Motor neuron (in vitro differentiated cells): ENCODE measurements around the gene RPL18A. TPM values are rescaled to one million over a fixed set of nuclear protein-coding genes. Genes with fewer than 3 reads are reported as not detected.

Source experiments
- ATAC-seq, 8 experiments: fragments of 200-7000 bp; cut with Tn5 transposase; replicated peaks in 6 of 8; 2 replicates each; pipeline ENCODE4 v1.8.0; 2021; ENCODE audit warnings: mild to moderate bottlenecking in 8 of 8, moderate library complexity in 8 of 8
- H3K27ac ChIP-seq, 2 donors: fragments of 250-450 bp; sonication (Bioruptor Pico); 2 replicates each; pipeline ENCODE4 v1.9.0; 2021; ENCODE audit warnings: antibody characterized with exemption in 2 of 2, mild to moderate bottlenecking in 2 of 2, moderate library complexity in 1 of 2
- H3K4me1 ChIP-seq, 2 donors: fragments of 250-450 bp; sonication (Bioruptor Pico); replicated peaks in 1 of 2; 2 replicates each; pipeline ENCODE4 v1.6.1; 2021; ENCODE audit warnings: antibody characterized with exemption in 2 of 2, mild to moderate bottlenecking in 2 of 2, moderate library complexity in 1 of 2
- H3K4me3 ChIP-seq, 5 donors: fragments of 250-450 bp; sonication (Bioruptor Pico); 2 replicates each; pipeline ENCODE4 v1.9.0; 2021; ENCODE audit warnings: antibody characterized with exemption in 5 of 5, mild to moderate bottlenecking in 5 of 5, moderate library complexity in 4 of 5
- WGBS, 10 experiments: fragments of 450-650 bp; shearing (Covaris generic); methylation state at CpG; one replicate each; pipeline ENCODE4 v1.0.0; 2022; 5-methylcytosine and 5-hydroxymethylcytosine counted together
- in situ Hi-C, 9 experiments: fragments of 400-800 bp; cut with MboI; loops; one replicate each; pipeline ENCODE4 v1.15.0; 2021; ENCODE audit warnings: low sequenced_read_pairs in 9 of 9, low pct_unique_long_range_greater_than_20kb in 2 of 9; ENCODE audit not compliant: unreplicated experiment in 9 of 9
- total RNA-seq, 8 experiments: library from RNA; unstranded; fragments of 300-600 nt; gene quantifications; 2 replicates each; pipeline versions ENCODE4 v1.2.3 to v1.2.4, GENCODE V29; 2022

Gene RPL18A
- total RNA-seq, 8 experiments from 2014 or later: 1,644 to 3,505 (median 2,481) TPM

- H3K27ac ChIP-seq: no peak overlapping the region
- WGBS, 10 experiments: 44 to 83% (median 69%) methylated on average over 2 to 8 of the region's 11 CpGs
- no peak overlapping the region for H3K4me3 ChIP-seq
- H3K4me1 ChIP-seq: no peaks in the 10 kb centered on the region
- ATAC-seq: no peak
- in situ Hi-C loops: no loop called here
These were observed 51.2 kb downstream of the RPL18A start for GRCh38 chr19:17910791-17911360.

Other genes with a start within 250 kb of the RPL18A start
- 10 to 100 TPM in 5 of 8 experiments, 1 to 10 TPM in 3; 1.4 to 27.6 (median 18.3) TPM for gene UNC13A, start 171.6 kb upstream of the RPL18A start, total RNA-seq
- 10 to 100 TPM; 11.2 to 49.8 (median 26.8) TPM for gene MAP1S, start 140.4 kb upstream of the RPL18A start, total RNA-seq
- gene FCHO1, start 108.4 kb upstream of the RPL18A start, total RNA-seq: 10 to 100 TPM in 5 of 8 experiments, 1 to 10 TPM in 3; 2.7 to 16.8 (median 11.9) TPM
- gene B3GNT3, start 64.8 kb upstream of the RPL18A start, total RNA-seq: 1 to 10 TPM in 4 of 8 experiments, under 1 TPM in 2, not detected in 2; 0.09 to 2.7 (median 1.2) TPM
- gene INSL3, start 38.4 kb upstream of the RPL18A start, total RNA-seq: 1 to 10 TPM in 1 of 8 experiments, under 1 TPM in 3, not detected in 4; 0.38 to 1.6 (median 0.55) TPM
- 1 to 10 TPM; 1.2 to 9.8 (median 2.8) TPM for gene JAK3, start 11.9 kb upstream of the RPL18A start, total RNA-seq
- gene SLC5A5, start 12.0 kb downstream of the RPL18A start, total RNA-seq: 1 to 10 TPM in 2 of 8 experiments, under 1 TPM in 4, not detected in 2; 0.05 to 4.2 (median 0.36) TPM
- 100 to 1,000 TPM in 1 of 8 experiments, 10 to 100 TPM in 7; 39.0 to 116 (median 63.1) TPM for gene CCDC124, start 73.1 kb downstream of the RPL18A start, total RNA-seq
- 10 to 100 TPM in 4 of 8 experiments, 1 to 10 TPM in 1, under 1 TPM in 3; 0.10 to 22.3 (median 8.8) TPM for gene KCNN1, start 107.2 kb downstream of the RPL18A start, total RNA-seq
- gene ARRDC2, start 148.3 kb downstream of the RPL18A start, total RNA-seq: 10 to 100 TPM in 2 of 8 experiments, 1 to 10 TPM in 5, under 1 TPM in 1; 0.79 to 18.2 (median 5.4) TPM
- 1 to 10 TPM in 1 of 8 experiments, under 1 TPM in 5, not detected in 2; 0.05 to 1.2 (median 0.23) TPM for gene IL12RB1, start 227.0 kb downstream of the RPL18A start, total RNA-seq
- gene MAST3, start 237.9 kb downstream of the RPL18A start, total RNA-seq: 10 to 100 TPM in 1 of 8 experiments, 1 to 10 TPM in 7; 3.3 to 11.7 (median 5.8) TPM